GM19351 (cell line): Measurements from ENCODE around the gene NLRP5.
A peak's percentile ranks its signal among the peaks of the same experiment; 100 is the strongest.

ENCODE experiments used
- ATAC-seq: cut with Tn5 transposase; IDR thresholded peaks from one replicate; pipeline ENCODE4 v1.9.1; 2021; ENCODE audit warnings: mild to moderate bottlenecking, moderate library complexity; ENCODE audit not compliant: unreplicated experiment

Gene NLRP5

DNA sequence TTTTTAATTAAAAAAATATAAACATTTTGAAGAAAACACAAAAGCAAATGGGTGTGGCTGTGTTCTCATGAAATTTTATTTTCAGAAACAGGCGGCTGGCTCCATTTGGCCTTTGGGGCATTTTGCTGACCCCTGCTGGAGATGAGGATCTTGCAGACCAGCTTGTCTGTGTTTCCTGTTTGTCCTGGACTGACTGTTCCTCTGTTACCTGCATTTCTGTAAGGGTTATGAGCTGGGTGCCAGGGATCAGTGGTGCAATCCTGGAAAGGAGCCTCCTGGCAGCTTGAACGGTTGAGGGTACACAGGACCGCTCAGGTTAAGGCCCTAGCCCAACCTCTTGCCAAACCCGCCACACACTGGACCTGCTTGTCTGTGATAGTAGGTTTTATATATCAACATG, 84.6 kb downstream of the NLRP5 start:
- ATAC-seq: no peak

DNA sequence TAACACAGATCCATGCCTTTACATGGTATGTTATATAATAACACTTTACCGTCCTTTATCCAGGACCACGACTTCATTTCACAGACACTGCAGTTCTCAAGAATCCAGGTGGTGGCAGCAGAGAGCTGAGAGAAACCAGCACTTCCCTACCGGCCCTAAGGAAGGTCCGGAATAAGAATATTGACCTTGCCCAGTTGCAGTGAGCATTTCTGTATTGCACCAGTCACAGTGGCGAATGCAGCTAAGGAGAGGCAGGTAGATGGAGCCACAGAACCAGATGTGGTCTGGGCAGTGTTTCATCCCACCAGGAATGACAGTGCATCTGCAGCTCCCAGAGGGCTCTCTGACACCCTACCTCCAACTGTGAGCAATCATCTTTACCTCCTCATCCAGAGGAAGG, 89.9 kb downstream of the NLRP5 start:
- ATAC-seq: no peak

DNA sequence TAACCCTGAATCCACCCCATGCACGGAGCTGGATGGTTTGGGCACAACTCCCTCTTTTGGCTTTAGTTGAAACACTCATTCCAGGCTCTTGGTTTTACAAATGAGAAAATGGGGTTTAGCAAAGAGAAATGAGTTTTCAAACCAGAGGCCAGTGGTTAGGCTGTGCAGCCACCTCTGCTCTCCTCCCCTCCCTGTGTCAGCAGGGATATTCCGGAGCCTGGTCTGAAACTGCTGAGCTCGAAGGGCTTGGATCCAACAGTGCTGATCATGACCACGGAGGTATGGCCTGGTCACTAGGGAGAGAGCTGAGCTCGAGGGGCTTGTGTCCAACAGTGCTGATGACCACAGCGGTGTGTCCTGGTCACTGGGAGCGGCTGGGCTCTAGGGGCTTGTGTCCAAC, 93.0 kb downstream of the NLRP5 start:
- ATAC-seq: no peak

DNA sequence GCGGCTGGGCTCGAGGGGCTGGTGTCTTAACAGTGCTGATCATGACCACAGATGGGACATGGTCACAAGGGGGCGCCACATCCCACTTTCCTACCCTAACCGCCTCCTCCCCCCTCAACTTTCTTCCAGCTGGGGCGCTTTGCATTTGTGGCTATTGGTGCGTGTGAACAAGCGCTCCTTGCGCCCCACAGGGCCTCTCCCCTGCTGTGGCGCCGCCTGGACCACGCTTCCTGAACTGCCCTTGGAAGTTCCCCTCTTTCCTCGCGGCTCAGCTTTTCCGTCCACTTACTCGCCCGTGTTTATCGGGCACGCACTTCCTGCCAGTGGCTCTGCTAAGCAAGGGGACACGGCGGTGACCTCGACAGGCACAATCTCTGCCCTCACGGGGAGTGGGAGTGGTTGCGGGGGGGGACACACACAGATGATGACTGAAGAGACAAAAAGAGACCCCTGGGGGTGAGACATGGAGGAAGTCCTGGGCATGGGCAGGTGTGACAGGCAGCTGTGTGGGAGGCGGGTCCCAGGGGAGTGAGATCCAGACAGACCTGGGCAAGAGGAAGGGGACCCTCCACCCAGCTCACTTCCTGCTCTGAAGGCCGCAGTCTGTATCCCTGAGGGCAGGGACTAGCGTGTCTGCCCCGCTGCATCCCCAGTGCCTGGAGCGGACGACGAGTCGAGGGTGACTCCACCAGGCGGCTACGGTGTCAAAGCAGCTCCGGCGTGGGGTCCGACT, 94.3 kb downstream of the NLRP5 start:
- peak; percentile 81 for ATAC-seq

DNA sequence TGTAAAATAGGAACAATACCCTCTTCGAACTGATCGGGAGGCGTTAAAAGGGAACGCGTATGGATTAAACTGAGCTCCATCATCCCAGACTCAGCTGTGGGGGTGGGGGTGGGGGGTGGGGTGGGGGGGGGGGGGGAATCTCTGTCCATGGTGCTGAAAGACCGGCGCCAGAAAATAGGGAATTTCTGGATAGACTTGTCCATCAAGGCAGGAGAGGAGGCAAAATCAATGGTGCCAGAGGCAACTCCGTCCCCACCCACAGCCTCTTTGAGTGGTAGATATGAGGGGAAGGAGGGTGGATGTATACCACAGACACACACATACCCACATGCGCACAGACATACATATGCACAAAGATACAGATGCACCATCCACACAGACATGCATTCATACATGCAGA, 97.1 kb downstream of the NLRP5 start:
- no peak for ATAC-seq

DNA sequence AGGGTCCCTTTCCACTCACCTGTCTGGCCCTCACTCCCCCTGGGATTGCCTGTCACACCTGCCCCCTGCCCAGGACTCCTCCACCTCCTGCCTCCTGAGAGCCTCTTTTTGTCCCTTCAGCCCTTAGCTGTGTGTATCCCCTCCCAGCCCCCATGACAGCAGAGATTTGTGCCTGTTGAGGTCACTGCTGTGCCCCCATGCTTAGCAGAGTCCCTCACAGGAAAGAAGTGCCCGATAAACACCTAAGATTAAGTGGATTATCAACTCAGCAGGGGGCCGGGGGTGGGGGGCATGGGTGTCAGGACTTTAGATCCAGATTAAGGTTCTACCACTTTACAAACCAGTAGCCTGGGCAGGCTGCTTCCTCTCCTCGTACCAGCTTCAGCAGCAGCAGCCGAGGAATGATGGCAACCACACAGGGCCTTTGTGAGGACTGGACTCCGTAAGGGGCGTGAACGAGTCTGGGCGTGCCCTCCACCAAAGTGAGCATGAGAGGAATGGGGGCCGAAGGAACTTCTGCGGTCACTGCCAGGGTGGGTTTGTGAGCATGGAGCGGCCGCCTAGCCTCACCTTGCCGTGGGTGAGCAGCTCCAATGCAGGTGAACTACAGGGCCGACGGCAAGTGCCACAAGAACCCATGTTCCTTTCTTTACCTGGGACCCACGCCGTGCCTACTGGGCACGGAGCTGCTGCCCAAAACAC, 98.4 kb downstream of the NLRP5 start:
- no peak for ATAC-seq

DNA sequence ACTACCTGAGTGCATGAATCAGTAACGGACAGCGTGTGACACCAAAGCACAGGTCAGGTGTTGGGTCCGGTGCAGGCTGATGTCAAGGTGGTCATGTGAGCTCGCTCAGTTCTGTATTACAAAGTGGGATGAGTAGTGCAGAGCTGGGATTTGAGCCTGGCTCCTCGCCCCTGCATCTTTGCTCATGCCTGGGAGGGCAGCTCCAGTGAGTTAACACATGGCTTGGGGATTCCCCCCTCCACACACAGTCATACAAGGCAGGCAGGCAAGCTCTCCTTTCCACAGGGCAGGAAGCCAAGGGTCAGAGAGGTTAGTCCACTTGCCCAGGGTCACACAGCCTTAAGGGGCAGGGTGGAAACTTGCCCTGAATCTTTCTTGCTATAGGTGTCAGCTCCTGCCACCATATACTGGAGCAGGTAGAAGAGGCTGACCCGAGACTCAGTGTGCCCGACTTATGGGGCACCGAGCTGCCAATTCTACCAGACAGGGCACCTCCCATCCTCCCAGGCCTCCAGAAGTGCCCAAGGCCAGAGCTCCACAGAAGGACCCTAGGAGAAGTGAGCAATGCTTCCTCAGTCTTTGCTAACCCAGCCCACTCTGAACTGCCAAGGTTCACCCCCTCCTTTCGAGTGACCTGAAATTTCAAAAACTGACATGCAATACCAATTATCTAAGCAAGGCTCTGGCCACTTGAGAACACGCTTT, 99.1 kb downstream of the NLRP5 start:
- no peak for ATAC-seq

DNA sequence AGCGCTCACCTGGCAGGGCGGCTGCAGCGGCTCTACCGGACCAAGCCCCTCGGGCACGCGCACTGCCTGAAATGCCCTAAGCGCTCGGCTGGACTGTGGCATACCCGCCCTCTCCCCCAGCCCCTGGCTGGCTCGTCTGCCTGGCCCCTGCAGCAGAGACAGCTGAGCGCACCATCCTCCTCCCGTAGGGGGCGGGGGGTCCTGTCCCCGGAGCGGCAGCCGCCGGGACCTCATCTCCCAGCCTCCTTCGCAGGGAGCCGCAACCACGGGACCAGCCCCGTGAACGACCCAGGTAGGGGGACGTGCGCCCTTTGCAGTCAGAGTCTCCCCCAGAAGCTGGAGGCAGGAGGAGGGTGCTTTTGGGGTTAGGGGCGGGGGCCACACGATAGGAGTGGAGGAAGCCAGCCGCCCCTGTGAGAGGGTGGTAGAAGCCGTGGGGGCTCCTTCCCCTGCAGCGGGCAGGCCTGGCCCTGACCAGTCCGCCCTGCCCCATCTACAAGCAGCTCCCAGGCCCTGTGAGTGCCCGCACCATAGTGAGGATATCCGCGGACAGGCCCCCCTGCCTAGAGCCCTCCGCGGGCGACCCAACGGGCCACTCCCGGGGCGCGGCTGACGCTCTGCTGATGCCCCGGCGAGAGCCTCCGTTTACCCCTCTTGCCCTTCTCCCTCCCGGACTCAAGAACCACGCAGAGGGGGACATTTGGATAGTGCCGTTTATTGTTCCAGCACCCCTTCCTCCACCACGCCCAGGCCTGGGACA, 100.3 kb downstream of the NLRP5 start:
- no peak for ATAC-seq

DNA sequence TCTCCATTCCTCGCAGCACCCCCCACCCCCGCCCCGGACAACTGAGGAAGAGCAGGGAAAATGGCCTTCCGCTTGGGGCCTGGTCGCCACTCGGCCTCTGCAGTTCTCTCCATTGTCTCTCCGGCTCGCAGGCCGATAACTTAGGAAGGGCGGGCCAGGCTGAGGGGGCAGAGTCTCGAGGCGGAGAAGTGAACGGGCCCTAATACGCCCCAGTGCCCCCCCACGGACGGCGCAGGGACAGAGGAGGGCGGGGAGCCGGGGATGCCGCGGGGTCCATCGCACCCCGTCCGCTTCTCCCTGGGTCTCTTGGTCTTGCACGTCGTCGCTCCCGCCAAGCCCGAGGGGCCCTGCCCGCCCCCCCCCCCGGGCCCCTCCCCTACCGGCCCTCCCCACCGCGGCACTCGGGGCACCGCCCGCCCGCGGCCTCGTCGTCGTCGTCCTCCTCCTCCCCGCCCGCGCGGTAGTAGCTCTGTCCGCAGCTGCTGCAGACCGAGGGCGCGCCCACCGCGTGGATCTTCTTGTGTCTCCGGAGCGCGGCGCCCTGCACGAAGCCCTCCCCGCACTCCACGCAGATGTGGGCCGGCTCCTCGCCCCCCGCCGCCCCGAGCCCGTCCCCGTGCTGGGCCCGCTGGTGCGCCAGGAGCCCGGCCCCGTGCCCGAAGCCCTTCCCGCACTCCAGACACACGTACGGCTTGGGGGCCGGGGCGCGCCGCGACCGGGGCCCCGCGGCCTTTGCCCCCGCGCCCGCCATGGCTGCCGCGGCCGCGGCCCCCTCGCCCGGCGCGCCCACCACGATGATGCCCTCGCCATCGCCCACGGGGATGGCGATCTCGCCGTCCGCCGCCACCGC, 101.3 kb downstream of the NLRP5 start:
- ATAC-seq: no peak

DNA sequence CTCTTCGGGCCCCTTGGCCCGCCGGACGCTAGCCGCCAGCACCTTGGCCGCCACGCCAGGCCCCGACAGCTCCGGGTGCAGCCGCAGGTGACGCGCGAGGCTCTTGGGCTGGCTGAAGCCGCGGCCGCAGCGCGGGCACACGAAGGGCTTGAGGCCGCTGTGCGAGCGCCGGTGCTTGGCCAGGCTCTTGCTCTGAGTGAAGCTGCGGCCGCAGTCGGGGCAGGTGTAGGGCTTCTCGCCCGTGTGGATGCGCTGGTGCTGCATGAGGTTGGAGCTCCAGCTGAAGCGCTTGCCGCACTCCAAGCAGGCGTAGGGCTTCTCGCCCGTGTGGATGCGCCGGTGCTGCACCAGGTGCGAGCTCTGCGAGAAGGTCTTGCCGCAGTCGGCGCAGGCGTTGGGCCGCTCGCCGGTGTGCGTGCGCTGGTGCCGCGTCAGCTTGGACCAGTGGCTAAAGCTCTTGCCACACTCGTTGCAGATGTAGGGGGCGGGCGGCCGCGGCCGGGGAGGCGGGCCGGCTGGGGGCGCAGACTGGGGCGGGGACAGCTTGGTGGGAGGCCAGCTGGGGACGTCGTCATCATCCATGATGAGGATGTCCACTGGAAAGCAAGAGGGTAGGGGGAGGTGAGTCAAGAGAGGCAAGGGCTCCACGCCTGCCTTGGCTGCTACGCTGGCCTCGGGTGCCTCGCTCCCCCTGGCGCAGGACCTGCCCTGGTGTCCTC, 102.1 kb downstream of the NLRP5 start:
- no peak for ATAC-seq

DNA sequence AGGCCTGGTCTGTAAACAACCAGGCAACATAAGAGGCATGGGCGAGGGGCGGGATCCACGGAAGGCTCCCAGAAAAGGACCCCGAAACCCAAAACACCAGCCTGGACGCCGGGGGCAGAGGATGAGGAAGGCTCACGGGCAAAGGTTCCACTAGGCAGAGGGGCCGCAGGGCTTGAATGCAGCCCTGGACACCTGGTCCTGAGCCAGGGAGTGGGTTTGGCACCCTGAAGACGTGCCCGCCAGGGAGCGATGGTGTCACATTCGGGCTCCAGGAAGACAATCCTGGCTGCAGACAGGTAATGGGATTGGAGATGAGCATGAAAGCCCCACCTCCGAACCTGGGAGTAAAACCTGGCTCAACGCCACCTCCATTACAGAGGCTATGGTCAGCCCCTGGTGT, 102.8 kb downstream of the NLRP5 start:
- ATAC-seq: no peak

DNA sequence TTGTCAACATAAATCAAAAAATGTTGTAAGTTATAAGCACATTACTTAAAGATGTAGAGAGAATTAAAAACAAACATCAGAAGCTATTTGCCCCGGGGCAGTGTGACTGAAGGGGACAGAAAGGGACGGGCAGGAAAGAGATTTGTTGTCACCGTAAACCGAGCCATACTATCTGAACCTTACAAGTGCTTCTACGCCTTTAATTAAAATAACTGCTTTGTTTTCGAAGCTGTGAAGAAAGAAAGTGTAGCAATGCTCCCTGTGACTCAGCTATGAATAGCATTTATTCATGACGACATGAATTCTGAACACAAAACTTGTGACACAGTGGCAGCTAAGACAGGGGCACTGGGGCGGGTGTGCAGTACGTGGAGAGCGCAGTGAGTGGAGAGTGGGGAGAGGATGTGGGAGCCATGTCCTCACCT, 104.5 kb downstream of the NLRP5 start:
- ATAC-seq: no peak

DNA sequence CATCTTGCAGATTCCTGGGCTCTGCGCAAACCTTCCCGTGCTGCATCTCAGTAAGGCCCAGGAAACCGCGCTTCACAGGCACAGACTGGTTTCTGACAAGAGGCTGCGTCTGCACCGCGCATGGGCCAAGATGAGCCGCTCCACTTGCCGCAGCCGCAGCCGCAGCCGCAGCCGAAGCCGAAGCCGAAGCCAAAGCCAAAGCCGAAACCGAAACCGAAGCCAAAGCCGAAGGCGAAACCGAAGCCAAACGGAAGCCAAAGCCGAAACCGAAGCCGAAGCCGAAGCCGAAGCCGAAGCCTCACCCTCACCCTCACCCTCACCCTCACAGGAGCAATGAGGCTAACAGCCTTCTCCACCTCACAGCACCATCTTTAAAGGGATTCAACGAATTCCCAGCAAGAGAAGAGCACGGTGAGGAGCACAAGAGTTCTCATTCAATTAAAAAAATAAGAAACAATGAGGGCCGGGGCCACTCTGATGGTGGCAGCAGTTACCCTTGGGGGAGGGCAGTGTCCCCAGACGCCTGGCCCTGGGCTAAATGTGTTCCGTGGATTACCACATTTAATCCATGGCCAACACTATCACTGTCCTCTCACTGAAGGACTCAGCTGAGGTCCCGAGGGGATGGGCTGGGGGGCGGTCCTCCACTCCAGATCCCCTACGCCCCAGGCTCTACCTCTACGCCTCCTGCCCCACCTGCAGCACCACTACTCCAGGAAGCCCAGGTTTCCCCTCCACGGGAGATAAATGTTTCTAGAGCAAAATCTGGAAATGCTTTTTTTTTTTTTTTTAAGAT, 105.4 kb downstream of the NLRP5 start:
- ATAC-seq: no peak

DNA sequence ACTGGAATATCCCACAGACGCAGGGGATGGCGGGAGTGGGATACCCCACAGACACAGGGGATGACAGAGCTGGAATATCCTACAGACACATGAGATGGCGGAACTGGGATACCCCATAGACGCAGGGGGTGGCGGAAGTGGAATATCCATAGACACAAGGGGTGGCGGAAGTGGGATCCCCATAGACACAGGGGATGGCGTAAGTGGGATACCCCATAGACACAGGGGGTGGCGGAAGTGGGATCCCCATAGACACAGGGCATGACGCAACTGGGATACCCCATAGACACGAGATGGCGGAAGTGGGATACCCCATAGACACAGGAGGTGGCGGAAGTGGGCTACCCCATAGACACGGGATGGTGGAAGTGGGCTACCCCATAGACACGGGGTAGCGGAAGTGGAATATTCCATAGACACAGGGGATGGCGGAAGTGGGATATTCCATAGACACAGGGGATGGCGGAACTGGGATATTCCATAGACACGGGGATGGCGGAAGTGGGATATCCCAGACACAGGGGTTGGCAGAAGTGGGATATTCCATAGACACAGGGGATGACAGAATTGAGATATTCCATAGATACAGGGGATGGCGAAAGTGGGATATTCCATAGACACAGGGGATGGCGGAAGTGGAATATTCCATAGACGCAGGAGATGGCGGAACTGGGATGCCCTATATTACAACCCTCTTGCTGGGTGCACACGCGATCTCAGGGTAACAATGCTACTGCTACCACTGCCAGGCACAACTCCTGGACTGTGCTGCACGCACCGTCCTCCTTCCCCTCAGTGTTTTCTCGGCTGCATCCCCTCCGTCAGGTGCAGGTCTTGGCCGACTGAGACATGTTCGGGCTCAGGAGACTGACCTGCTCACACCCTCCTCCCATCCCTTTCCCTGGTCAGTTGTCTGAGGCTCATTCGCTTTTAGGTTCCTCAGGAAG, 106.4 kb downstream of the NLRP5 start:
- ATAC-seq: no peak

DNA sequence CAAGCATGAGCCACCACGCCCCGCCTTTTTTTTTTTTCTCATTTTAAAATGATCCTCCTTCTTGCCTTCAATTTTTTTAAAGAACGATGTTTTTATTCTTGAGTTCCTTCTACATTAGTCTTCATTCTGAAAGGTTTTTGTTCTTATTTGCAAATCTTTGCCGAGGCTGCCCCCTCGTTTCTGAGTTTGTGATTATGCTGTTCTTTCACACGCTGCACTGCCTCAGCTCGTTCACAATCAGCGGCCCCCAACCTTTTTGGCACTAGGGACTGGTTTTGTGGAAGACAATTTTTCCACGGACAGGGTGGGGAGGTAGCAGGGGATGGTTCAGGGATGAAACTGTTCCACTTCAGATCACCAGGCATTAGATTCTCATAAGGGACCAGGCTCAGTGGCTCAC, 107.9 kb downstream of the NLRP5 start:
- no peak for ATAC-seq

DNA sequence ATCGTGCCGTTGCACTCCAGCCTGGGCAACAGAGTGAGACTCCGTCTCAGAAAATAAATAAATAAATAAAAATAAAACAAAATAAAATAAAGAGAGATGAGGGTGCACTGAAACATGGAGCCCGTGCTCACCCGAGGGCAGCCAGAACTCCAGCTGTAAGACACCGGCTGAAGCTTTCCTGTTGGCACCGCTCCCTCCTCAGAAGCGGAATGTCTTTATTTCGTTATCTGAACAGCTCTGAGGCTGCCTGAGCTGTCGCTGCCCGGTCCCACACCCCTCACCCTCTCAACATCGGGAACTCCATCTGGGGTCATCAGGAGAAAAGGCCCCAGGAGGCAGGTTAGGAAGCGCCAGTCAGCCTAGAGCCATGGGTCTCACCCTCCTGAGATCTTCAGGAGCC, 110.1 kb downstream of the NLRP5 start:
- no peak for ATAC-seq

DNA sequence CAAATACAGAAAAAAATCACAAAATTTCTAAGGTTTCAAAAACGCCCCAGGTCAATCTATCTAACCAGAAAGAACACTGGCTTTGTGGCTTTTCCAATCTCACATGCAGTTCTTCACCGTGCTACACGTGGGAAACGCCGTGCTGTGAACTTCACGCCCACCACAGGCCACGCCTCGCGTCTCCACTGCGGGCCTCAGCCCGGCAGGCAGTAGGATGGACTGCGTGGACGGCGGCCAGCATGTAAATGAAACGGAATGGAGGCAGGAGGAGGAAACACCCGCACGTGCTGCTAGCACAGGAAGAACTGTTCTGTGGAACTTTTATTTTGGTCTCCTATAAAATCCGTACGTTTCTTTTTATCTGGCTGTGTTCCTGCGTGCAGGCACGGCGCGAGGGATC, 110.7 kb downstream of the NLRP5 start:
- no peak for ATAC-seq

DNA sequence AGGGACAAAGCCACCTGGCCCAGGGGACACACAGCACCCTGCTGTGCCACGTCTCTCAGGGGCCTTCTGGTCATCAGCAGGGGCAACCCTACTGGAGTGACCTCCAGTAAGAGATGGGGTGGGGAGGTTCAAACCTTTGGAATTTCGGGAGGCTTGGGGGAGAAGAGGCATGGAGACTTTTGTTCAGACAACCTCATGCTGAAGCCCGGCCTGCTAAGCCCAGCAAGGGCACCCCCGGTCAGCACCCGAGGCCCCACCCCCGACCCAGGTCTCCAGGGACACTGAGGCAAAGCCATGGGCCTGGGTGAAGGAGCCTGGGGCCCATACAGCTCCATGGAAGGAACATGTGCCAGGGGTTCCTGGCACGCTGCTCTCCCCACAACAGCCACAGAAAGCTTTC, 111.2 kb downstream of the NLRP5 start:
- ATAC-seq: no peak
